K562 (cell line): ENCODE results near the gene MACROD2. TPM values are rescaled to one million over a fixed set of nuclear protein-coding genes. Genes with fewer than 3 reads are reported as not detected.

ENCODE experiments used
- ATAC-seq: fragments of 200-7000 bp; cut with Tn5 transposase; 3 replicates; pipeline ENCODE4 v1.9.1; 2020; ENCODE audit warnings: moderate library complexity
- BruUV-seq: library from RNA; stranded (reverse); fragments of 400-500 nt; replicated peaks from 2 replicates; lab custom pipeline; 2021; lab: Mats Ljungman, UMichigan
- CTCF ChIA-PET: fragments of 300-600 bp; formaldehyde crosslinking; extraction: SDS; loops from one replicate; lab custom pipeline; 2021; ENCODE audit warnings: low intra/inter-chr PET ratio; lab: Yijun Ruan, JAX
- POLR2A ChIA-PET: fragments of 300-600, 350-650 bp; sonication (Branson Sonifier 250); formaldehyde crosslinking; extraction: SDS; loops from one replicate; lab custom pipeline; 2021; ENCODE audit warnings: antibody characterized with exemption, inconsistent platforms; lab: Yijun Ruan, JAX
- DNase-seq, 4 experiments: peaks; one replicate each; pipeline versions ENCODE4 v3.0.0 to v3.0.0-alpha.2; 2011 to 2018; ENCODE audit warnings: low spot score in 3 of 4, mixed read lengths in 3 of 4; ENCODE audit errors: extremely low read depth in 1 of 4
- FAIRE-seq: peaks from 2 replicates; lab custom pipeline; 2011; peaks lifted over from hg19 to GRCh38; lab: Jason Lieb, UNC
- H2AFZ ChIP-seq: 2 replicates; pipeline ENCODE4 v1.6.0; 2011; ENCODE audit warnings: low read depth, low read length, control low read depth, inconsistent platforms
- H3K27ac ChIP-seq: fragments of 200-600 bp; 3 replicates; pipeline ENCODE4 v1.8.0; 2011; ENCODE audit warnings: low read depth, mild to moderate bottlenecking, control low read depth, inconsistent platforms, low read length, moderate library complexity, mixed read lengths; ENCODE audit errors: extremely low read depth
- H3K27me3 ChIP-seq, 2 experiments: fragments of 300-600 bp in 1 of 2; 2 replicates in 1 of 2; 3 replicates in 1 of 2; pipeline versions ENCODE4 v1.6.0 to v1.8.0; 2011; ENCODE audit warnings: inconsistent platforms in 2 of 2, low read length in 2 of 2, mild to moderate bottlenecking in 1 of 2, mixed read lengths in 1 of 2, moderate library complexity in 1 of 2; ENCODE audit not compliant: control insufficient read depth in 2 of 2, insufficient read depth in 2 of 2
- H3K36me3 ChIP-seq: fragments of 300-600 bp; 3 replicates; pipeline ENCODE4 v1.8.0; 2011; ENCODE audit warnings: mild to moderate bottlenecking, low read length, inconsistent platforms; ENCODE audit not compliant: control insufficient read depth, insufficient read depth
- H3K4me1 ChIP-seq, 2 experiments: fragments of 200-600 bp in 1 of 2; replicated peaks in 1 of 2; 2 replicates in 1 of 2; 3 replicates in 1 of 2; pipeline versions ENCODE4 v1.5.1 to v1.8.0; 2011; ENCODE audit warnings: inconsistent platforms in 2 of 2, low read length in 2 of 2, mild to moderate bottlenecking in 1 of 2, mixed read lengths in 1 of 2, moderate library complexity in 1 of 2; ENCODE audit not compliant: control insufficient read depth in 2 of 2, insufficient read depth in 2 of 2
- H3K4me2 ChIP-seq: 2 replicates; pipeline ENCODE4 v1.6.1; 2011; ENCODE audit warnings: low read length, control low read depth, inconsistent platforms, mixed read lengths; ENCODE audit not compliant: insufficient read depth
- H3K4me3 ChIP-seq: fragments of 200-600 bp; sonication (generic), shearing (Covaris generic); 2 replicates; pipeline ENCODE4 v1.5.1; 2016; ENCODE audit warnings: control low read depth, inconsistent platforms
- H3K79me2 ChIP-seq: fragments of 200-600 bp; 3 replicates; pipeline ENCODE4 v1.8.0; 2011; ENCODE audit warnings: low read length, inconsistent platforms; ENCODE audit not compliant: control insufficient read depth, insufficient read depth
- H3K9ac ChIP-seq, 2 experiments: 2 replicates each; pipeline versions ENCODE4 v1.6.0 to v1.6.1; 2011; ENCODE audit warnings: low read depth in 2 of 2, low read length in 2 of 2, control low read depth in 1 of 2, inconsistent platforms in 1 of 2, mild to moderate bottlenecking in 1 of 2, mixed read lengths in 1 of 2; ENCODE audit not compliant: insufficient read depth in 1 of 2
- H3K9me1 ChIP-seq: one replicate; pipeline ENCODE4 v1.6.0; 2011; ENCODE audit warnings: inconsistent platforms, mild to moderate bottlenecking, low read length, moderate library complexity; ENCODE audit not compliant: control insufficient read depth, insufficient read depth
- H3K9me3 ChIP-seq: replicated peaks from 2 replicates; pipeline ENCODE4 v1.5.1; 2011; ENCODE audit warnings: low read depth, low read length, inconsistent platforms; ENCODE audit not compliant: control insufficient read depth, insufficient read depth
- H4K20me1 ChIP-seq: replicated peaks from 2 replicates; pipeline ENCODE4 v1.6.1; 2011; ENCODE audit warnings: low read length, inconsistent platforms, mixed read lengths; ENCODE audit not compliant: control insufficient read depth, insufficient read depth
- BDP1 ChIP-seq: IDR thresholded peaks from 3 replicates; pipeline ENCODE4 v1.6.1; 2011; ENCODE audit not compliant: insufficient read length, insufficient read depth
- DACH1 ChIP-seq: fragments of 450-650 bp; IDR thresholded peaks from 2 replicates; pipeline ENCODE4 v1.6.1; 2018; ENCODE audit not compliant: partially characterized antibody
- JUND ChIP-seq, 2 experiments: IDR thresholded peaks; 2 replicates in 1 of 2; 3 replicates in 1 of 2; pipeline ENCODE4 v1.6.1; 2011; ENCODE audit warnings: borderline replicate concordance in 2 of 2, low read depth in 2 of 2, low read length in 2 of 2, improper control_type of control experiment in 1 of 2, missing biosample characterization in 1 of 2, missing genetic modification characterization in 1 of 2, missing genetic modification reagents in 1 of 2
- KDM1A ChIP-seq, 2 experiments: fragments of 450-650 bp; IDR thresholded peaks; 2 replicates each; pipeline ENCODE4 v1.6.1; 2016; ENCODE audit warnings: mild to moderate bottlenecking in 2 of 2
- NCOR1 ChIP-seq: fragments of 450-650 bp; IDR thresholded peaks from 2 replicates; pipeline ENCODE4 v1.6.1; 2016; ENCODE audit warnings: mild to moderate bottlenecking, moderate library complexity
- NONO ChIP-seq, 2 experiments: fragments of 200-400 bp in 1 of 2; fragments of 450-650 bp in 1 of 2; formaldehyde crosslinking in 1 of 2; IDR thresholded peaks; 2 replicates each; pipeline ENCODE4 v1.6.1; 2017; ENCODE audit warnings: low read depth in 2 of 2, mild to moderate bottlenecking in 2 of 2, moderate library complexity in 2 of 2, low read length in 1 of 2
- RB1 ChIP-seq: fragments of 450-650 bp; IDR thresholded peaks from 2 replicates; pipeline ENCODE4 v1.6.1; 2017; ENCODE audit warnings: low read depth, mild to moderate bottlenecking
- RBM22 ChIP-seq: fragments of 200-400 bp; formaldehyde crosslinking; IDR thresholded peaks from 2 replicates; pipeline ENCODE4 v1.6.1; 2018; ENCODE audit warnings: low read length, low read depth; ENCODE audit not compliant: poor library complexity, severe bottlenecking
- XRCC5 ChIP-seq: fragments of 200-400 bp; formaldehyde crosslinking; IDR thresholded peaks from 2 replicates; pipeline ENCODE4 v1.6.1; 2017; ENCODE audit warnings: low read depth, mild to moderate bottlenecking, low read length
- ZC3H4 ChIP-seq: sonication (generic); formaldehyde crosslinking; IDR thresholded peaks from 2 replicates; pipeline ENCODE4 v1.9.0; 2021; ENCODE audit warnings: missing genetic modification reagents, borderline replicate concordance
- ZKSCAN1 ChIP-seq: fragments of 150-350 bp; IDR thresholded peaks from 2 replicates; pipeline ENCODE4 v1.6.1; 2016; ENCODE audit warnings: low read depth, low read length
- ZNF561 ChIP-seq: fragments of 450-650 bp; formaldehyde crosslinking; conservative IDR thresholded peaks from 2 replicates; pipeline ENCODE4 v1.4.0; 2020; ENCODE audit warnings: mild to moderate bottlenecking, moderate library complexity
- in situ Hi-C: fragments of 300-500 bp; cut with MboI; formaldehyde crosslinking; loops from 4 replicates; pipeline ENCODE4 v1.15.0; 2018; ENCODE audit warnings: inconsistent platforms, mixed read lengths
- intact Hi-C: fragments of 100-400 bp; cut with micrococcal nuclease; formaldehyde crosslinking; loops from 2 replicates; pipeline ENCODE4 v1.14.2; 2022
- polyA plus RNA-seq, 8 experiments: library from polyadenylated mRNA; depleted of rRNA in 4 of 8; stranded (reverse) in 5 of 8; unstranded in 3 of 8; fragments of >200 nt; fragmentation: Nextera tagmentation in 2 of 8; fragmentation: Illumina TruSeq in 1 of 8; extraction: Ambion mirVana in 2 of 8; extraction: Trizol in 1 of 8; gene quantifications; 2 replicates each; pipeline versions ENCODE4 v1.2.1 to v1.2.3, GENCODE V29; 2011 to 2014; ENCODE audit warnings: inconsistent platforms in 1 of 8, missing spikeins in 1 of 8
- total RNA-seq, 7 experiments: library from RNA; depleted of rRNA in 6 of 7; stranded (reverse); fragments of >200 nt in 6 of 7; fragmentation: Illumina TruSeq in 2 of 7; extraction: Trizol in 2 of 7; gene quantifications; 2 replicates each; pipeline versions ENCODE4 v1.2.1 to v1.2.3, GENCODE V29; 2011 to 2021; ENCODE audit warnings: low replicate concordance in 1 of 7
- TF ChIP-seq, protein P1 (sequence below), 3 experiments: fragments of 200-800 bp in 1 of 3; sonication (Bioruptor generic) in 1 of 3; sonication (generic) in 1 of 3; formaldehyde crosslinking in 1 of 3; IDR thresholded peaks; 2 replicates each; pipeline versions ENCODE4 v1.6.1 to v1.8.0; 2016 to 2022; ENCODE audit warnings: mild to moderate bottlenecking in 2 of 3, missing compliant biosample characterization in 2 of 3, missing genetic modification characterization in 2 of 3, missing genetic modification reagents in 1 of 3
- TF ChIP-seq, protein P2 (sequence below): fragments of 450-650 bp; conservative IDR thresholded peaks from 2 replicates; pipeline ENCODE4 v1.6.1; 2016; ENCODE audit warnings: missing genetic modification characterization, low read depth, mild to moderate bottlenecking, missing compliant biosample characterization, moderate library complexity
- TF ChIP-seq, protein P3 (sequence below), 3 experiments: fragments of 200-800 bp in 1 of 3; fragments of 250-450 bp in 1 of 3; fragments of 450-650 bp in 1 of 3; sonication (Bioruptor Pico) in 1 of 3; sonication (Bioruptor generic) in 1 of 3; formaldehyde crosslinking in 1 of 3; IDR thresholded peaks; 2 replicates each; pipeline versions ENCODE4 v1.6.1 to v1.8.0; 2016 to 2022; ENCODE audit warnings: mild to moderate bottlenecking in 2 of 3, missing genetic modification characterization in 2 of 3, missing compliant biosample characterization in 1 of 3, moderate library complexity in 1 of 3

Gene MACROD2
- total and polyA plus RNA-seq, 9 of the 15 experiments (the other 6 are each of a cell fraction or from before 2014, with no cell fraction given), result not detected

DNA sequence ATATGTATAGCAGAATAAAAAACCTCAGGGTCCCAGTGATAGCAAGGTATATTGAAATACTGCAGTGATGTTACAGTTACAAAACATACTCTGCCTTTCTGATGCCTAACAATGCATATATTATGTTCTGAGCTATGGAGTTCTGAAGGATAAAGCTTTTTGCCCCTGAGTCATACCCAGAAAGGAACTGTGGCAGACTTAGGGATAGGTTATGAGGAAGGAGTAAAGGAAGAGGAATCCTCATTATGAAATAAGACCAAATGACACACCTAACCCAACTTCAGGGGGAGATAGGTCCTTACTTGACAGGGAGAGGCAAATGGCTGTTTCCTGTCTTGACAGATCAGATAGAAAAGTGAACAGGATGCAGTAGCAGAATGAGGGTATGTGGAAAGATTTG, 1282.7 kb downstream of the MACROD2 start:
- no peaks in the 10 kb centered on the region for H3K4me1 ChIP-seq
- no peak for FAIRE-seq
- POLR2A ChIA-PET, result no interaction called here
- H3K36me3 ChIP-seq, result no peaks in the 10 kb centered on the region
- no peaks in the 10 kb centered on the region for H4K20me1 ChIP-seq
- no peaks in the 10 kb centered on the region for H3K79me2 ChIP-seq
- H3K4me2 ChIP-seq, result no peak overlapping the region
- H3K9ac ChIP-seq, result no peak overlapping the region
- no peak for ATAC-seq
- no TSS peak for BruUV-seq
- no peak for DNase-seq
- TF ChIP-seq ZKSCAN1 (no peak), NCOR1 (no peak), XRCC5 (no peak), ZC3H4 (CRISPR knock-in tag) (no peak), BDP1 (no peak), NONO (IDR thresholded peaks at IDR 0.05; ENCODE audit: low read depth in 2 of 2, low read length in 1 of 2) (no peak), RB1 (no peak), DACH1 (no peak), ZNF561 (CRISPR knock-in tag) (no peak), JUND (IDR thresholded peaks at IDR 0.05; ENCODE audit: borderline replicate concordance, low read depth, low read length) (no peak), JUND (tag; IDR thresholded peaks at IDR 0.05; ENCODE audit: borderline replicate concordance, low read depth, low read length) (no peak), RBM22 (no peak), KDM1A (IDR thresholded peaks at IDR 0.05) (no peak)
- TF ChIP-seq, protein P1, sequence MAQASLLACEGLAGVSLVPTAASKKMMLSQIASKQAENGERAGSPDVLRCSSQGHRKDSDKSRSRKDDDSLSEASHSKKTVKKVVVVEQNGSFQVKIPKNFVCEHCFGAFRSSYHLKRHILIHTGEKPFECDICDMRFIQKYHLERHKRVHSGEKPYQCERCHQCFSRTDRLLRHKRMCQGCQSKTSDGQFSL (CRISPR knock-in tag; IDR thresholded peaks at IDR 0.05), result no peak
- TF ChIP-seq, protein P1 (tag; IDR thresholded peaks at IDR 0.05), result no peak
- TF ChIP-seq, protein P2, sequence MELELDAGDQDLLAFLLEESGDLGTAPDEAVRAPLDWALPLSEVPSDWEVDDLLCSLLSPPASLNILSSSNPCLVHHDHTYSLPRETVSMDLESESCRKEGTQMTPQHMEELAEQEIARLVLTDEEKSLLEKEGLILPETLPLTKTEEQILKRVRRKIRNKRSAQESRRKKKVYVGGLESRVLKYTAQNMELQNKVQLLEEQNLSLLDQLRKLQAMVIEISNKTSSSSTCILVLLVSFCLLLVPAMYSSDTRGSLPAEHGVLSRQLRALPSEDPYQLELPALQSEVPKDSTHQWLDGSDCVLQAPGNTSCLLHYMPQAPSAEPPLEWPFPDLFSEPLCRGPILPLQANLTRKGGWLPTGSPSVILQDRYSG (tag), result no peak
- TF ChIP-seq, protein P3, sequence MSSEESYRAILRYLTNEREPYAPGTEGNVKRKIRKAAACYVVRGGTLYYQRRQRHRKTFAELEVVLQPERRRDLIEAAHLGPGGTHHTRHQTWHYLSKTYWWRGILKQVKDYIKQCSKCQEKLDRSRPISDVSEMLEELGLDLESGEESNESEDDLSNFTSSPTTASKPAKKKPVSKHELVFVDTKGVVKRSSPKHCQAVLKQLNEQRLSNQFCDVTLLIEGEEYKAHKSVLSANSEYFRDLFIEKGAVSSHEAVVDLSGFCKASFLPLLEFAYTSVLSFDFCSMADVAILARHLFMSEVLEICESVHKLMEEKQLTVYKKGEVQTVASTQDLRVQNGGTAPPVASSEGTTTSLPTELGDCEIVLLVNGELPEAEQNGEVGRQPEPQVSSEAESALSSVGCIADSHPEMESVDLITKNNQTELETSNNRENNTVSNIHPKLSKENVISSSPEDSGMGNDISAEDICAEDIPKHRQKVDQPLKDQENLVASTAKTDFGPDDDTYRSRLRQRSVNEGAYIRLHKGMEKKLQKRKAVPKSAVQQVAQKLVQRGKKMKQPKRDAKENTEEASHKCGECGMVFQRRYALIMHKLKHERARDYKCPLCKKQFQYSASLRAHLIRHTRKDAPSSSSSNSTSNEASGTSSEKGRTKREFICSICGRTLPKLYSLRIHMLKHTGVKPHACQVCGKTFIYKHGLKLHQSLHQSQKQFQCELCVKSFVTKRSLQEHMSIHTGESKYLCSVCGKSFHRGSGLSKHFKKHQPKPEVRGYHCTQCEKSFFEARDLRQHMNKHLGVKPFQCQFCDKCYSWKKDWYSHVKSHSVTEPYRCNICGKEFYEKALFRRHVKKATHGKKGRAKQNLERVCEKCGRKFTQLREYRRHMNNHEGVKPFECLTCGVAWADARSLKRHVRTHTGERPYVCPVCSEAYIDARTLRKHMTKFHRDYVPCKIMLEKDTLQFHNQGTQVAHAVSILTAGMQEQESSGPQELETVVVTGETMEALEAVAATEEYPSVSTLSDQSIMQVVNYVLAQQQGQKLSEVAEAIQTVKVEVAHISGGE (CRISPR knock-in tag; IDR thresholded peaks at IDR 0.05), result no peak
- intact Hi-C loops, result no loop called here
- no peak overlapping the region for H3K27ac ChIP-seq
- in situ Hi-C loops, result no loop called here
- no peaks in the 10 kb centered on the region for H3K9me3 ChIP-seq
- H3K27me3 ChIP-seq, result no peaks in the 10 kb centered on the region
- CTCF ChIA-PET, result no interaction called here
- H3K4me3 ChIP-seq, result no peak overlapping the region
- no peak overlapping the region for H2AFZ ChIP-seq
- H3K9me1 ChIP-seq, result no peaks in the 10 kb centered on the region
